KOPT-K1 (cell line): ENCODE results near the gene LRMDA.

Source experiments
- H3K27ac ChIP-seq: fragments of 200-600 bp; sonication (generic); 2 replicates; pipeline ENCODE4 v1.5.1; 2016; ENCODE audit warnings: antibody characterized with exemption, mild to moderate bottlenecking, low read depth, low read length; ENCODE audit not compliant: poor library complexity, severe bottlenecking
- H3K36me3 ChIP-seq: fragments of 200-600 bp; sonication (generic); 2 replicates; pipeline ENCODE4 v1.5.1; 2017; ENCODE audit warnings: antibody characterized with exemption, mild to moderate bottlenecking, low read length, moderate library complexity; ENCODE audit not compliant: insufficient read depth
- H3K9me3 ChIP-seq: fragments of 200-600 bp; sonication (generic); 2 replicates; pipeline ENCODE4 v1.5.1; 2017; ENCODE audit warnings: antibody characterized with exemption, low read length, mild to moderate bottlenecking; ENCODE audit not compliant: insufficient read depth, poor library complexity, severe bottlenecking

Gene LRMDA

DNA sequence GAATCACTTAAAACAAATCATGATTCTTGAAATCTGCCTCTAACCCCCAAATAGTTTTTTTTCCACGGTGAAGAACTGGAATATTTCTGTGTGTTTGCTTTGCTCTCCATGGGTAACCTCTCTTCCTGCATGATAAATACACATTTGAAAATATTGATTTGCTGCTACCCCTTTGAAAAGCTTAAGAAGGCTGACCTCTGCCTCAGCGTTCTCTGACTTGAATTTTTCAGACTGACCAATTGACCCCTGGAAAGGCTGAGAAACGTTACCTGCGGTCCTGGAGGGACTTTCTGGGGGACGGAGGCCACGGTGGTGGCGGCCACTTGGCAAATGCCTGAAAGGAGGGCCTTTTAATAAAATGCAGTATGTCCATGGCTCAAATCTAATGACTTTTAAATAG lies 520.2 kb downstream of the LRMDA start:
- H3K36me3 ChIP-seq: no peaks in the 10 kb centered on the region

DNA sequence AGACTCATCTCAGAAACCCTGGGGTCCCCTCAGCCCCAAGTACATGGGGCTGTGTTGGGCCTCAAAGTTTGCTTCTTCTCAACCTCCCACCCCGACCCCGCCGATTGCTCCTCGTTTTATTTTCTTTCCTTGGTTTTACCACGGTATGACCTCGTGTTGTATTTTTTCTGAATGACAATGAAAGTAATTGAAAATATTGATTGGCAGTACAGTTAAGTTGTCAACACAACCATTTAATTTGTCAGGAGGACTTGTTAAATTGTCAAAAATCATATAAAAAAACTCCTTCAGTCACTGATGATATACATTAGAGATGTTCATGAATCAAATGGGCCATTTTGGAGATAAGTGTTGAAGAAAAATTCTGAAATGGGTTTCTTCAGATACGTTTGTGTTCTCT lies 520.7 kb downstream of the LRMDA start:
- H3K9me3 ChIP-seq: no peaks in the 10 kb centered on the region
- H3K27ac ChIP-seq: no peak overlapping the region
- H3K36me3 ChIP-seq: no peaks in the 10 kb centered on the region

More for the DNA sequence above, 520.2 kb downstream of the LRMDA start:
- H3K27ac ChIP-seq: no peak overlapping the region
- no peaks in the 10 kb centered on the region for H3K9me3 ChIP-seq

DNA sequence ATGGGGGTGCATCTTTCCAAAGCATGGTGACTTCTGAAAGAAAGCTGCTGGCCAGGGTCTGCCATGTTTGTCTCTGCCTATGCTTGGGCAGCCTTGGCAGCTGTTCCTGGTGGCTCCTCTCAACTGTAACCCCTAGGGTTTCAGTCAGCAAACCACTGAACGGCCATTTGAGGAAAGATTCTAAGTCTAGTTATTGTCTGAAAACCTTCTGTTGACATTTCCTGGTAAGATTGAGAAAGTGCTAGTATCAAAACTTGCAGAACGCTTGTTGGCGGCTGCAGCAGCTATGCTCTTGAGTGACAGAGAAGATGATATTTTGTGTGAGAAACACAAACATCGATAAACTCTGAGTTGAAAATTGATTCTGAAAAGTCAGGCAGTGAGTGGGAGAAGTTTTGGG lies 523.1 kb downstream of the LRMDA start:
- Histone ChIP-seq H3K27ac (no peak overlapping the region), H3K36me3 (no peaks in the 10 kb centered on the region), H3K9me3 (no peaks in the 10 kb centered on the region)

DNA sequence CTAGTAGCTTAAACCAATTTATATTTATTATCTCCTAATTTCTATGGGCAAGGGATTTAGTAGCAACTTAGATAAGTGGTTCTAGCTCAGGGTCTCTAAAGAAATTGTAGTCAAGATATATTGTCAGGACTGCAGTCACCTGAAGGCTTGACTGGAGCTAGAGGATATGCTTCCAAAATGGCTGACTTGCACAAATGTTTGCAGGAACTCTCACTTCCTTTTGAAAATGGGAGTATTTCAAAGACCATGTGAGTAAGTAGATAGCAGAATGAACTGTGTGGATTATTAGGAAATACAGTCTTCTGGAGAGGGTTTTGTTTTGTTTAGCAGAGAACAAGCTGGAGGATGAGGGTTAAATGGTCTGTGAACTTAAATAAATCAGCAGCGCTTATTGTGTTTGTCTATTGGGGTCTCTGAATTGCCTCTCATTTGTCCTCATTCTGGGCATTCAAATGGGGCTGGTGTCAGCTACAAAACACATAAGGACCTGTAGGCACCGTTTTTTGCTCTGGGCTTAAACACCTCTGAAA lies 524.6 kb downstream of the LRMDA start:
- Histone ChIP-seq H3K27ac (no peak overlapping the region), H3K9me3 (no peaks in the 10 kb centered on the region), H3K36me3 (no peaks in the 10 kb centered on the region)

DNA sequence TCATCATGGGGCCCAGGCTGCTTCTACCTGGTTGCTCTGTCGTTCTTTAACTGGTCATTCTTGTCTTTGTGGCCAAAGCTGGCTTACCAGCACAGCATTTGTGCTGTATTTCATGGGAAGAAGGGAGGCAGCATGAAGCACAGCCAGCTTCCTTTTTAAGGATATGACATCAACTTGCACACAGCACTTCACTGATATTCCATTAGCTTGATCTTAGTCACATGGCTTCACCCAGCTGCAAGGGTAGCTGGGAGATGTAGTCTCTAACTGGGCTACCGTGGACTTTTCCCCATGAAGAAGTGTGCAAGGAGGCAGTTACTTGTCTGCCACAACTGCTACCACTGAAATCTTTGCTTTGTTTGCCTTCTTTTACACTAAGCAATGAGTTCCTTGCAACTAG lies 525.2 kb downstream of the LRMDA start:
- no peaks in the 10 kb centered on the region for H3K36me3 ChIP-seq
- H3K9me3 ChIP-seq: no peaks in the 10 kb centered on the region
- H3K27ac ChIP-seq: no peak overlapping the region

DNA sequence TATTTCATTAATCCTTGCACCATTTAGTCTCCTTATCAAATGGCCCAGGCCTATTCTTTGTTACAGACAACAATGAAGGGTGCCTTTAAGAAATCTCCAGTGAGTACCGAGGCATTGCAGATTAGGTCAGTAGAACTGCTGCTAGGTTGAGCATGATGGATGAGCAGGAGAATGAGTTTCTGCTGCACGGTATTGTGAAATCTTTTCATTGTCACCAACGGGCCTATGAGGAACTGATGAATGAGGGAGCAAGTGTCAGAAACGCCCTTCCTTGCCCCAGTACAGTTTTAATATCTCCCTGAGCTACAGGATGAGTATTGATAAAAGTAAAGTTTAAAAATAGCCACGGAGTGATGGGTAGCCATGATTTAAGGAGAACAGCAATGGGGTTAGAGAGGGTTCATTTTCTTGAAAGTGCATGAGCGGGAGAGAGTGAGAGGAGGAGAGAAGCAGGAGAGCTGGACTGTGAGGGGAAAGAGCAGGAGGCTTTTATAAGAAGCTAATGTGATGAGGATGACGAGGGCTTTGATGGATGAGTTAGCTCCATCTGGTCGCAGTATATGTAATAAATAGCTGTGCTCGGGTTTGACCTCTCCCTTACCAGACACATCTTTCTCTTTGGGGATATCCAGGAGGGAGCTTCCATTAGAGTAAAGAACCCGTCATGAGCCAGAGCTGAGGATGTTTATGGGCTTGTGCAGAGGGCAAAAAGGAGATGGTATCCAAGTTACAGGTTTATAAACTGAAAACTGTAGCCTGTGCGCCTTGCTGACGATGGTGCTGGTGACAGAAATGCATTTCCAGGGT lies 526.1 kb downstream of the LRMDA start:
- Histone ChIP-seq H3K36me3 (no peaks in the 10 kb centered on the region), H3K27ac (no peak overlapping the region), H3K9me3 (no peaks in the 10 kb centered on the region)

DNA sequence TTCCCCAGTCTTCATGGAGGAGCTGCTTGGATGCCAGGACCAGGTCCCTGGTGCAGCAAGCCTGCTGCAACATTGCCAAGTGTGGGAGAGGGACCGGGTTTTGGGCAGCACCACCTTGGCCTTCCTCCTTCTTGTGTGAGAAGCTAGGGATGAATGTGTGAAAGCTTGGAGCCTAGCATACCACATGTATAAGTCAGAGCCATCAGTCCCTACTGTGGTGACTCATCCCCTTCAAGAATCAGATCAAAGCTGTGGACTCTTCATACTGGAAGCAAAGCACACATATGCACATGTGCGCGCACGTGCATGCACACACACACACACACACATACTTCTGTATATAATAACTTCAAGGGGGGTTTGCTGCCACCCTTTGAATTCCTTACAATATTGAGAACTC lies 527.8 kb downstream of the LRMDA start:
- Histone ChIP-seq H3K36me3 (no peaks in the 10 kb centered on the region), H3K9me3 (no peaks in the 10 kb centered on the region), H3K27ac (no peak overlapping the region)

DNA sequence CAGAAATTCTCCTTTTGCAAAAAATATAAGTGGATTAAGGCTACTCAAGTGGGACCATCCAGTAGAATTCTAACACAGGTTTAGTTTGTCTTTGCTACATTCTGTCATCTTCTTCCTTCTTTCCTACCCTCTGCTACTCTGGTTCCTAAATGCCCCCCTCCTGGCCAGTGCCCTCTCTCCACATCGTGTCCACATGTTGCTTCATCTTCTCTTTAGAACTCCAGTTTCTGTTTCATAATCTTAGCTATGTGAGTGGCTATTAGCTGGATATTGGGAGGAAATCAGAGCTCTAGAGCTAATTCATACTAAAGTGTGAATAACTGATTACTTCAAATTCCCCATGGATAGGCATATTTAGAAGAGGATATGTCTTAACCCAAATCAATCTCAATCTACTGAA lies 528.5 kb downstream of the LRMDA start:
- no peak overlapping the region for H3K27ac ChIP-seq
- no peaks in the 10 kb centered on the region for H3K9me3 ChIP-seq
- no peaks in the 10 kb centered on the region for H3K36me3 ChIP-seq

DNA sequence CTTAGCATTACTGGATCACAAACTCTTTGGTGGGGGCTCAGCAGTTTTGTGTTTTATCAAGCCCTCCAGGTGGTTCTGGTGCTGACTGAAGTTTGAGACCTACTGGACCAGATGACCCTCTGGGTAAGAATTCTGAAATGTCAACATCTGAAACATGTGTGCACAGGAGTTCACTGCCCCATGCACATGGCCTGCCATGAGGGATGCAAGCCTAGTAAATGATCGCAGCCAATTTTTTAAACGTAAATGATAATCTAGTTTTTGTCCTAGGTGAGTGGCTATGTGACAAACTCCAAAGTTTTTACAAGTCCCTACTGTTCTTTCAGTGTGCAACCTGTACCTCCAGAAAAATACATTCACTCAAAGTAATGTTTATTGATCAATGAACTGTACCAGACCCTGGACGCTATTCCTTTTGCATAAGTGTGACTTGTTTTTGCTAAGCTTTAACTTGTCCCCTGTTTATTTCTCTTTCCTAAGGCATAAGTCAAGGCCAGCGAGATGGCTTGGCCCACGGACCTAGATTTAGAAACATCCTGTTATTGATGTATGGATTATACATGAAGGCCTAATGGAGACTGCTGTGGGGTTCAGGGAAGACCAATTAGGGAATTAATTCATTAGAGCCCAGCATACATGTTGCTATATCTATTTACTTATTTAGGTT lies 531.1 kb downstream of the LRMDA start:
- Histone ChIP-seq H3K36me3 (no peaks in the 10 kb centered on the region), H3K9me3 (no peaks in the 10 kb centered on the region), H3K27ac (no peak overlapping the region)

DNA sequence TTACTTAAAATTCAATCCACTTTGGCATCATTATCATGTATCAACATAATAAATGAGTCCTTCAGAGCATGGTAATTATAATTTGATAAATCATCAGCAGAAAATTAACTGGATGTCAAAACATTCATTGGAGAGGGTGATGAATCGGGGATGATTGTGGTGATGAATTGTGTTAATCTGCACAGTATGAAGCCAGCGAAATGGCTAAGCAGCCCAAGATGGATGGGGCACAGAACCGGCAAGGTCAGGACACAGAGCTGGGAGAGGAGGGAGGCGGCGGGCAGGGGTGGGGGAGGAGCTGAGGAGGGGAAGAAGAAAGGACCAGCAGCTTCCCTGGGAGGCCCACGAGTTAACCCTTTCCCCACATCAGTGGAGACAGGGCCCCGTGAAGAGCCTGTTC lies 536.1 kb downstream of the LRMDA start:
- no peaks in the 10 kb centered on the region for H3K9me3 ChIP-seq
- H3K36me3 ChIP-seq: no peaks in the 10 kb centered on the region
- no peak overlapping the region for H3K27ac ChIP-seq

DNA sequence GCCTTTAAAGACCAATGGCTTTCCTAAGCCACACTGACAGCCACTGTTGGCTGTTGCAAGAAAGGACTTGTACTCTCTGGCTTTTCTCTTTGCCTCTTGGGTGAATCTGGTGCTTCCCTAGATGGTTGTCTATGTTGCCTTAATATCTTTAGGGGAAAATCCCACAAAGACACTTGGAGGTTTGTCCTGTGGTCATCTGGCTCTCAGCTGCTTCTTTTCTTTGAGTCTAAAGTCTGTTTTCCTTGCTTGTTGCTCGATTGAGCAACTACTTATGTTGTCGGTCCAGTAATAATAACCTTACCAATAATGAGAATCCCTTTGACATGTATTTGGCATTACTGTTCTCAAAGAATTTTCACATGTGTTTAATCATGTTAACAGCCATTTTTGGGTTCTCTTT lies 537.6 kb downstream of the LRMDA start:
- H3K27ac ChIP-seq: no peak overlapping the region
- H3K9me3 ChIP-seq: no peaks in the 10 kb centered on the region
- H3K36me3 ChIP-seq: no peaks in the 10 kb centered on the region

DNA sequence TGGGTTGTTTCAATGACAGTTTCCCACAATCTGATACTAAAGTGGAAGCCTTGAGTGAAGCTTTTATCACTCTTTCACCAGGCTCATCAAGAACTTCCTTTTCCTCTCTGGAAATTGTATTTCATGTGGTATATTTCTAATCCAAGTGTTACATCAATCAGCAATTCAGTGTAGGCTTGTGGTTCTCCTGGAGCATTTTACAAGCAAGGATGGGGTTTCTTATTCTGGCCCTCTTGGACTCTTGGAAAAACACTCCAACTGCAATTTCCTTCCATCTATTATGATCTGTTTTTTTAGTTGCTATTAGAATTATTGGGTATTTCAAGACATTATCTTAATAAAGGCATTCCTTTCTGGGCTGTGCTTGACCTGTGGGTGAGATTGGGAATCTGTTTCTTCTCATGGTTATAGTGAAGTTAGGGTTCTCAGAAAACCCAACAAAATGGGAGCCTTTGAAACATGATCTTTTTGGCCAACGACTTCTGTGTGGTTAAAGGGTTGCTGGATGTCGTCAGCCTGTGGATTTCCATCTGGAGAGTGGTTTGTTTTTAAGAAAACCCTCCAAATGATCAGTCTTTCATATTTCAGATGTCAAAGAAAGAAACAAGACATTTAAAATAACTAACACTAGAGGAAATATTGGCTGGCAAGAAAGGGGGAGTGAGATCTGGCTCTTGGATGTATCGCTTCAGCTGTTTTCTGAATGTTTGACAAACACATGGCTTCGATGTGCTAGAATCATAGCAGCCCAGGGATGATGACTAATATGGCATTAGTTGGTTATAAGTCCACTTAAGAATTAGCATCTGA lies 540.2 kb downstream of the LRMDA start:
- no peak overlapping the region for H3K27ac ChIP-seq
- no peaks in the 10 kb centered on the region for H3K36me3 ChIP-seq

DNA sequence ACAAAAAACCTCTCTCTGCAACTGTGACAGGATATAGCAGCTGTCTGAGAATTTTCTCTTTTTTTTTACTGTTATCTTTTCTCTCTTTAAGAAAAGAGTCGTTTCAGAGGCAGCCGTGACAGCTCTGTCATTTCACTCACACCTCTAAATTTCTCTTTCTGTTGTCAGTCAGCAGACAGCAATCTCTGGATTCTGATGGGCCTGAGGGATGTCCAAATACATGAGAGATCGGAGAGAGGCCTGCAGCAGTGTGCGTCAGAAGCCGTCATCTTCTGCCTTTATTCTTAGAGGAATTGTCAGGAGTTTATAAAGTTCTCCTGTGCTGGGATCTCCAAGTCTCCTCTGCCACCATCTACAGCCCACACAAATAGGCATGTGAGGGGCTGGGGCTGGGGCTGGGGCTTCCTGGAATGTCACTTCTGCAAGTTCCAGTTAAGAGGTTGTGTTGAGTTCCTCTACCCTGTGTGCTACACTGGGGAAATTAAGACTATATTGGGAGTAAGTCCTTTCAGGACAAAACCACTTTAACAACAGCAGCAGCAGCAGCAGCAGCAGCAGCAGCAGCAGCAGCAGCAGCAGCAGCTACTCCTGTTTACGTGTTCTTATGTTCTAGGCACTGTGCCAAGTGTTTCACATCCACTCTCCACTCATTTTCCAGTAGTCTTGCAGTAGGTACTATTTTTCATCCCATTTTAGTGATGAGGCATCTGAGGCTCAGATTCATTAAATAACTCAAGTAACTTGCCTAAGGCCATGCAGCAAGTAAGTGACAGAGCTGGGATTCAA lies 541.3 kb downstream of the LRMDA start:
- Histone ChIP-seq H3K27ac (no peak overlapping the region), H3K36me3 (no peaks in the 10 kb centered on the region), H3K9me3 (no peaks in the 10 kb centered on the region)

More for the DNA sequence above, 540.2 kb downstream of the LRMDA start:
- no peaks in the 10 kb centered on the region for H3K9me3 ChIP-seq

DNA sequence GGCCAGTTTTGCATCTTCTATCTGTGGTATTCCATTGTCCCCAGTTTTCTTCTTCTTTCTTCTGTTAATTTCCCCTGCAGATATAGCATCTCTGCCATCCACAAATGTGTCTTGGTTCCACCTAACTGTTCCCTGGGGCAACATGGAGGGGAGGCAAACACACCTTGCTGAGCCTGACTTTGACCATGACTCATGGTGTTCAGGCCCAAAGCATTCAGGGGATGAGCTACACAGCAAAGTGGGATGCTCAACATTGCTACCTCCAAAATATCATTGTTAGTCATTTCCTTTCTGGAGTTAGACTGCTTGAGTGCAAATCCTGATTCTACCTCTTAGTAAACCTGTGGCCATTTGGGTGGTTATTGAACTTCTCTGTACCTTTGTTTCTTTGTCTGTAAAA lies 542.7 kb downstream of the LRMDA start:
- H3K9me3 ChIP-seq: no peaks in the 10 kb centered on the region
- no peak overlapping the region for H3K27ac ChIP-seq

More for the DNA sequence above, 542.7 kb downstream of the LRMDA start:
- no peaks in the 10 kb centered on the region for H3K36me3 ChIP-seq
